Activated T-cell treated with anti-CD3 and anti-CD28 coated beads for 24 hours (primary cell): ENCODE measurements around the gene RTL5.
"Not testable (repeated sequence)": the region's sequence is repeated elsewhere in the genome, so short reads cannot be mapped to it uniquely, and the experiment has no call there.

Source experiments
- DNase-seq: peaks from one replicate; pipeline ENCODE4 v3.0.0-alpha.2; 2020; ENCODE audit warnings: low read depth

The RTL5 gene

GRCh38 chrX:72131317-72132294 is at the start of gene RTL5:
Gene RTL5, minus strand, starts transcription at chrX:72131915.
- DNase-seq, result peak; percentile 35

GRCh38 chrX:72180539-72180938 is 48.8 kb upstream of the RTL5 start:
- DNase-seq, result no peak

- no peak for DNase-seq
These were observed 45.3 kb upstream of the RTL5 start for GRCh38 chrX:72176981-72177380.

GRCh38 chrX:72176289-72176688 is 44.6 kb upstream of the RTL5 start:
- DNase-seq, result not testable (repeated sequence)

GRCh38 chrX:72169008-72169728 is 37.5 kb upstream of the RTL5 start:
- DNase-seq, result no peak

GRCh38 chrX:72165551-72165950 is 33.8 kb upstream of the RTL5 start:
- DNase-seq, result no peak

- no peak for DNase-seq
These were observed 28.1 kb upstream of the RTL5 start for GRCh38 chrX:72159769-72160168.

- DNase-seq, result no peak
These were observed 27.1 kb upstream of the RTL5 start for GRCh38 chrX:72158773-72159172.

GRCh38 chrX:72146527-72146926 is 14.8 kb upstream of the RTL5 start:
- no peak for DNase-seq

- DNase-seq, result no peak
These were observed 13.5 kb upstream of the RTL5 start for GRCh38 chrX:72145181-72145580.

GRCh38 chrX:72143609-72143907 is 11.8 kb upstream of the RTL5 start:
- DNase-seq, result no peak

GRCh38 chrX:72142794-72143608 is 11.3 kb upstream of the RTL5 start:
- no peak for DNase-seq

GRCh38 chrX:72142094-72142793 is 10.5 kb upstream of the RTL5 start:
- DNase-seq, result no peak

GRCh38 chrX:72141372-72142004 is 9.8 kb upstream of the RTL5 start:
- no peak for DNase-seq

GRCh38 chrX:72139538-72139937 is 7.8 kb upstream of the RTL5 start:
- no peak for DNase-seq

GRCh38 chrX:72137846-72138495 is 6.3 kb upstream of the RTL5 start:
- DNase-seq, result no peak

- no peak for DNase-seq
These were observed 2.3 kb upstream of the RTL5 start for GRCh38 chrX:72133851-72134546.

- DNase-seq, result no peak
These were observed 741 bp upstream of the RTL5 start for GRCh38 chrX:72132456-72132855.

- DNase-seq, result no peak
These were observed 909 bp downstream of the RTL5 start for GRCh38 chrX:72130762-72131250.

GRCh38 chrX:72130156-72130761 is 1.5 kb downstream of the RTL5 start:
- DNase-seq, result no peak
